T-helper 2 cell treated with Interferon-gamma antibody and Interleukin-4, amounts not matched to agents 5 μg/mL and 100 μg/mL, for 36 hours (primary cell): Measurements from ENCODE around the gene TRA2A.

Source experiments
- DNase-seq: peaks from one replicate; pipeline ENCODE4 v3.0.0; 2021; ENCODE audit warnings: low spot score
- H3K27ac Mint-ChIP-seq: one replicate; pipeline ENCODE4 v1.8.0; 2021; ENCODE audit warnings: mild to moderate bottlenecking, mixed read lengths
- H3K27me3 Mint-ChIP-seq: one replicate; pipeline ENCODE4 v1.8.0; 2021; ENCODE audit warnings: low read depth, mixed read lengths
- H3K36me3 Mint-ChIP-seq: one replicate; pipeline ENCODE4 v1.8.0; 2021; ENCODE audit warnings: low read depth, mixed read lengths
- H3K4me1 Mint-ChIP-seq: one replicate; pipeline ENCODE4 v1.8.0; 2021; ENCODE audit warnings: low read depth, mixed read lengths
- H3K4me3 Mint-ChIP-seq: one replicate; pipeline ENCODE4 v1.8.0; 2022; ENCODE audit warnings: mild to moderate bottlenecking, moderate library complexity, mixed read lengths
- H3K9me3 Mint-ChIP-seq: one replicate; pipeline ENCODE4 v1.8.0; 2021; ENCODE audit warnings: mixed read lengths

Gene TRA2A

DNA sequence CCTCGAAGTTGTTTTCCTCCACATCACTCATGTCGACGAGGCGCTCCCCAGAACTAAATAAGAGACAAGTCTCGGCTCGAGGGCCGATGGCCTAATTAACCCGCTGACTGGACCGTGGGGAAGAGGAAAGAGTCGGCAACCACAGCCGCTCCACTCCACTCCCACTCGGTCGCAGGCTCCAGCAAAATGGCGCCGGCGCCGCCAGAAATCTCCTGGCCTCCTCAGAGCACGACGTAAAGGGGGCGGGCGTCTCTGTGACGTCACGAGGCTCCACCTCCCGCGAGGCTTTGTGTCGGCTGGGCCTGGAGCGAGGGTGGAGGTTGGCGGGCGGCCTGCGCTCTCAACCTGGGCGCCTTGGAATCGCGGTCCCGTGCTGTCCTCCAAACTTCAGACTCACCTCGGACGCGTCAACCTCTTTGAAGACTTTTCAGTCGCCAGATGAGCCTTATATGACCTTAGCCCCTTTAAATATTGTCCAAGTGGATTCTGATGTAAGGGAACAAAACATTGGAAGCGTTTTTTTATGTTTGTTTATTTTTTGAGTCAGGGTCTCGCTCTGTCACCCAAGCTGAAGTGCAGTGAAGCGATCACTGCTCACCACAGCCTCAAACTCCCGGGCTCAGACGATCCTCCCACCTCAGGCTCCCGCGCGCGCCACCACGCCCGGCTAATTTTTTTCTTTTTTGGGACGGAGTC is at the start of gene TRA2A:
TSS of gene TRA2A (minus strand) at position 188 of the 696 bp plus-strand sequence. CDS start at position 31, 157 bp downstream.
- no peaks in the 10 kb centered on the region for H3K27me3 Mint-ChIP-seq
- H3K9me3 Mint-ChIP-seq, result no peaks in the 10 kb centered on the region
- H3K4me3 Mint-ChIP-seq, result peak within 1 kb of the TSS; percentile 100
- H3K4me1 Mint-ChIP-seq, result peaks cover 31% of the 10 kb centered on the region
- DNase-seq, result peak; percentile 95
- H3K27ac Mint-ChIP-seq, result peak within 1 kb of the TSS; percentile 100
- H3K36me3 Mint-ChIP-seq, result peaks cover 23% of the 10 kb centered on the region

DNA sequence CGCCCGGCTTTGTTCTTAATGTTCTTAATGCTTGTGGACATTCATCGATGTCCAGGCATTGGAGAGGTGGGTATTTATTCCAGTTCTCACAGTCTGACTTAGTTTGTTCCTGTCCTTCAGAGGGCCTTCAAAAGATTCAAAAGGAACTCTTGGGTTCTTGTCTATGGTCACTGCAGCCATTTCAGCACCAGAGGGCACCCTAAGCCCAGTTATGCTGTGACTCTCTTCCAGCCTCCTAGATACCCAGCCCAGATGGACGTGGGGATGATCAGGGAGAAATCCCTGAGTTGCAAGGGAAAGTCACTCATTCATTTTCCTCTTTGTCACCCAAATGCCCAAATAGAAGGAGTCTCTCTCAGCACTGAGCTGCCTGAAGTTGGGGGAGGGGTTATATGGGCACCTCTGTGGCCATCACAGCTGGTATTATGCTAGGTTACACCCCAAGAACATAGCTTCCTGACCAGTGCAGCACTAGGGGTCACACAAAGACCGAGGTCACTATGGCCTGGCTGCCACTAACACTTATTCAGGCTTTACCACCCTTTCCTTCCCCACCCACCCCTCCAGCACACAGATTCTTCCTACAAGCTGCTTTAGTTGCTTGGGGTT is 38.9 kb upstream of the TRA2A start:
- H3K27me3 Mint-ChIP-seq, result peaks cover 22% of the 10 kb centered on the region
- H3K36me3 Mint-ChIP-seq, result no peaks in the 10 kb centered on the region
- H3K27ac Mint-ChIP-seq, result no peak overlapping the region
- no peak overlapping the region for H3K4me3 Mint-ChIP-seq
- no peaks in the 10 kb centered on the region for H3K9me3 Mint-ChIP-seq
- peak; percentile 44 for DNase-seq
- peaks cover 2% of the 10 kb centered on the region for H3K4me1 Mint-ChIP-seq

DNA sequence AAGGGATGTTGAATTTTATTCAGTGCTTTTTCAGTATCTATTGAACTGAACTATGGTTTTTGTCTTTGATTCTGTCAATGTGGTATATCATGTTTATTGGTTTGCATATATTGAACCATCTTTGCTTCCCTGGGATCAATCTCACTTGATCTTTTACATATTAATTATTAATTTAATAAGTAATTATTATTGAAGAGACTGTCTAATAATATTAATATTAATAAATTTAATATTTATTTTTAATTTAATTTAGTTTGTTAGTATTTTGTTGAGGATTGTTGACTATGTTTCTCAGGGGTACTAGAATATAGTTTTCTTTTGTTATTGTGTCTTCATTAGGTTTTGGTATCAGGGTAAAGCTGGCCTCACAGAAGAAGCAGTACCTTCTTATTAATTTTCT is 26.5 kb upstream of the TRA2A start:
- no peaks in the 10 kb centered on the region for H3K4me1 Mint-ChIP-seq
- peaks cover 39% of the 10 kb centered on the region for H3K27me3 Mint-ChIP-seq
- no peak overlapping the region for H3K27ac Mint-ChIP-seq
- H3K36me3 Mint-ChIP-seq, result no peaks in the 10 kb centered on the region
- H3K9me3 Mint-ChIP-seq, result no peaks in the 10 kb centered on the region
- no peak overlapping the region for H3K4me3 Mint-ChIP-seq
- no peak for DNase-seq

DNA sequence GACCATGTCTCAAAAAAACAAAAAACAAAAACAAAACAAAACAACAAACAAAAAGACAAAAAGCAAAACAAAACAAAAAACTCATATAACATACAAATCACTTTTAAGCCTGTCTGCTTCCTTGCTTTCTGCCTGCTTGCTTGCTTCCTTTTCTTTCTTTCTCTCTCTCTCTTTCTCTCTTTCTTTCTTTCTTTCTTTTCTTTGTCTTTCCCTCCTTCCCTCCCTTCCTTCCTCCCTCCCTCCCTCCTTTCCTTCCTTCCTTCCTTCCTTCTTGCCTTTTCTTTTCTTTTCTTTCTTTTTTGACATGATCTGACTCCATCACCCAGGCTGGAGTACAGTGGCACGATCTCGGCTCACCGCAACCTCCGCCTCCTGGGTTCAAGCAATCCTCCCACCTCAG is 15.9 kb upstream of the TRA2A start:
- no peak for DNase-seq
- Mint-ChIP-seq H3K4me3 (no peak overlapping the region), H3K27ac (no peak overlapping the region)

DNA sequence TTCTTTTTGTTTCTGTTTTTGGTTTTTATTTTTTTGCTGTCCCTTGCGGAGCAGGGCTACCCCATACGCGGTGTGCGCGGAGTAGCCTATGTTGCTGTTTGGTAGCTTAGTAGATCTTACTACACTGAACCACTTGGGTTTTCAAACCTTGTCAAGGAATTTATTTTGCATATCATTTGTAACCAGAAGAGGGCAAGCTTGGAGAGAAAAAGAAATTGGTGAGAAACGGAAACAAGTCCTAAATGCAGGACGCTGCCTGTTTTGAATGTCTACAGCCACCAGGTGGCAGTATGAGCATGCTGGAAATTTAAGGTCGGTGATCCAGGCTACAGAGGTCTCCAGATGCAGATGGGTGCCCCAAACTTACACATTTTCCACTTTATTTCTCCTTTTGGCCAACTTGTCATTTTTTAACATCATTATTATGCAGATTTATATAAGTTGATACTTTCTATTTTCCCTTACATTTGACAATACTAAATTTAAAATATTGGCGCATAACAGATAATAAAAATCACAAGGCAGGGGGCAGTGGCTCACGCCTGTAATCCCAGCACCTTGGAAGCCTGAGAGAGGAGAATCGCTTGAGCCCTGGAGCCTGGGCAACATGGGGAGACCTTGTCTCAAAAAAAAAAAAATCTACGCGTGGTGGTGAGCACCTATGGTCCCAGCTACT is 15.3 kb upstream of the TRA2A start:
- Mint-ChIP-seq H3K27me3 (peaks cover 5% of the 10 kb centered on the region), H3K4me3 (no peak overlapping the region), H3K4me1 (peaks cover 8% of the 10 kb centered on the region), H3K27ac (no peak overlapping the region), H3K9me3 (no peaks in the 10 kb centered on the region), H3K36me3 (no peaks in the 10 kb centered on the region)
- peak; percentile 69 for DNase-seq

More for the DNA sequence above, 15.9 kb upstream of the TRA2A start:
- Mint-ChIP-seq H3K27me3 (peaks cover 5% of the 10 kb centered on the region), H3K9me3 (no peaks in the 10 kb centered on the region), H3K36me3 (no peaks in the 10 kb centered on the region), H3K4me1 (peaks cover 8% of the 10 kb centered on the region)

DNA sequence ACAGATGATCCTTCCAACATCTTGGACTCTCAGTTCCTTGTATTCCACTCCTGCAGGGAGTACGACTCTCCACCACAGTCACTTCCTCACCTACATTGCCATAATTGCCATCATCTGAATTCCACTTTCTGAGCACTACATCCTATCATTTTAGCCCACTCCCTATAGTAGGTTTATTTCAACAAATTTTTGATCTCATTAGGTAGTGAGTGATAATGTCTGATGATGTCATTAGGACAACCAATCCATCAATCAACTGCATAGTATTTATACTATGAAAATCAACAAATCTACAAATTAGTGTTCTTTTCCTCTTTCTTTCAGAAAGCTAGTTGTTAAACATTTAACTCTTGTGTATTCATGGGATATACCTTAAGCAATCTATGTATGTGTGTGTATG is 13.7 kb upstream of the TRA2A start:
- Mint-ChIP-seq H3K4me1 (peaks cover 11% of the 10 kb centered on the region), H3K9me3 (no peaks in the 10 kb centered on the region), H3K36me3 (no peaks in the 10 kb centered on the region), H3K4me3 (no peak overlapping the region), H3K27me3 (peaks cover 7% of the 10 kb centered on the region), H3K27ac (no peak overlapping the region)
- no peak for DNase-seq

DNA sequence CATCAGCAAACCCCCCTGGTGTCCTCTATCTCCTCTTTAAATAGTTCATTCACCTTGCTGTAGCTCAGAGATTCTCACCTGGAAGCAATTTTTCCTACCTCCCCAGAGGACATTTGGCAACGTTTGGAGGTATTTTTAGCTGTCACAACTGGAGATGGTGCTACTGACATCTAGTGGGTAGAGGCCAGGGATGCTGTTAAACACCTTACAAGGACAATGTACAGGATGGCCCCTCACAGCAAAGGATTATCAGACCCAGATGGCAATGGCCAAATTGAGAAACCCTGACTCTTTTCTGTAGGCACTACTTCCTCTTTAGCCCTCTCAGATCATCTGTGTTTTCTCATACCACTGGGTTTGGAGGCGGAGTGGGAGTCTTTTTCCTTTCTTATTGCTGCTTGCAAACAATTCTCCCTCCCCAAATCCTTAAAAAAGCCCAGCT is 13.2 kb upstream of the TRA2A start:
- Mint-ChIP-seq H3K27ac (no peak overlapping the region), H3K27me3 (peaks cover 7% of the 10 kb centered on the region), H3K4me3 (no peak overlapping the region), H3K36me3 (peaks cover 2% of the 10 kb centered on the region), H3K4me1 (peaks cover 15% of the 10 kb centered on the region), H3K9me3 (no peaks in the 10 kb centered on the region)
- DNase-seq, result no peak

DNA sequence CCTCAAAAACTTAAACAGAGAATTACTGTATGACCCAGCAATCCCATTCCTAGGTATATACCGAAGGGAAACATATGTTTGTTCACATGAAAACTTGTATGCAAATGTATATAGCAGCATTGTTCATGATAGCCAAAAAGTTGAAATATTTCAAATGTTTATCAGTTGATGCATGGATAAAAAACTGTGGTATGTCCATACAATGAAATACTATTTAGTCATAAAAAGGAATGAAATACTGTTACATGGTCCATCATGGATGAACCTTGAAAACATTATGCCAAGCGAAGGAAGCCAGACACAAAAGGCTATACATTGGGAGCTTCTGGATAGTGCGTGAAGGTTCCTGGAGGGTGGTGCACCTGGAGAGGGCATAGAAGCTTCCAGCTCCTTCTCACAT is 11.0 kb upstream of the TRA2A start:
- H3K4me1 Mint-ChIP-seq, result peaks cover 25% of the 10 kb centered on the region
- peaks cover 2% of the 10 kb centered on the region for H3K36me3 Mint-ChIP-seq
- no peaks in the 10 kb centered on the region for H3K9me3 Mint-ChIP-seq
- DNase-seq, result no peak
- H3K27me3 Mint-ChIP-seq, result peaks cover 2% of the 10 kb centered on the region
- no peak overlapping the region for H3K27ac Mint-ChIP-seq
- H3K4me3 Mint-ChIP-seq, result no peak overlapping the region

DNA sequence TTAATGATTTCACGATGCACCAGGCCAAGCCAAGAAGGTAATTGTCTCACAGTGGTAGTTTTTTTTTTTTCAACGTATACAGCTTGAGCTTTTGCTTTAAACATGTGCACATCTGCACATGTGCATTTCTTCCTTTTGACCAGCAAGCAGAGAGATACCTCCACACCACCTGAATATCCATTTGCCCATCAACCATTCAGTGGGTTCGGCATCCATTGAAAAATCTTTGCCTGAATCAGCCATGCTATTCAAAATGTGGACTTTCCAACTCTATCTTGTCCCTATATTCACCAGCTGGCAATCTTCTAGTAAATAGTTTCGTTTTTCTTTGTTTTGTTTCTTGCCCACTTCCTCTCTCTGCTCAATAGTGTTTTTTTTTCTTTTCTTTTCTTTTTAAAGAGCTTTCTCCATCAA is 7.7 kb upstream of the TRA2A start:
- H3K27ac Mint-ChIP-seq, result peak overlapping the region; percentile 86
- peaks cover 2% of the 10 kb centered on the region for H3K36me3 Mint-ChIP-seq
- H3K4me1 Mint-ChIP-seq, result peaks cover 18% of the 10 kb centered on the region
- H3K9me3 Mint-ChIP-seq, result no peaks in the 10 kb centered on the region
- DNase-seq, result no peak
- H3K4me3 Mint-ChIP-seq, result peak overlapping the region; percentile 75
- peaks cover 2% of the 10 kb centered on the region for H3K27me3 Mint-ChIP-seq

DNA sequence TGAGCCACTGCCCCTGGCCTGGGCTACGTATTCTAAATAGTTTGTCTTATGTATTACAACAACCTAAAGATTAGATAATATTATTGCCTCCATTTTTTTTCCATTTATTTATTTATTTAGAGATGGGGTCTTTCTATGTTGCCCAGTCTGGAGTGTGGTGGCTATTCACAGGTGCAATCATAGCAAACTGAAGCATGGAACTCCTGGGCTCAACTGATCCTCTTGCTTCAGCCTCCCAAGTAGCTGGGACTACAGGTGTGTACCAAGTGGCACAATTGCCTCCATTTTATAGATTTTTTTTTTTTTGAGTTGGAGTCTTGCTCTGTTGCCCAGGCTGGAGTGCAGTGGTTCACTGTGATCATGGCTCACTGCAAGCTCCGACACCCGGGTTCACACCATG is 6.5 kb upstream of the TRA2A start:
- Mint-ChIP-seq H3K36me3 (peaks cover 2% of the 10 kb centered on the region), H3K4me1 (peaks cover 18% of the 10 kb centered on the region), H3K27ac (no peak overlapping the region), H3K9me3 (no peaks in the 10 kb centered on the region), H3K4me3 (no peak overlapping the region), H3K27me3 (peaks cover 2% of the 10 kb centered on the region)
- DNase-seq, result no peak

DNA sequence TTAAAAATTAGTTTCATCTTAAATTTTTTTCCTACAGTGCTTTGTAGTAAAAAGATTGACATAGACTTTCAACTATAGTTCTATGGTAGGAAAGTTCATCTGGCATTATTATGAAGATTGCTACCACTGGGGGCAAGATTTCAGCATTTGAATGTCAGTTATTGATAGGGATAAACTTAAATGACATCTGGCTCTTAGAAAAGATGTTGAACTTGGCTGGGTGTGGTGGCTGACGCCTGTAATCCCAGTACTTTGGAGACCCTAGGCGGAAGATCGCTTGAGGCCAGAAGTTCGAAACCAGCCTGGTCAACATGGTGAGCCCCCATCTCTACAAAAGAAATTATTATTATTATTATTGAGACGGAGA is 1.4 kb upstream of the TRA2A start:
- no peak for DNase-seq
- Mint-ChIP-seq H3K4me3 (peak overlapping the region; percentile 66), H3K9me3 (no peaks in the 10 kb centered on the region), H3K27ac (peak overlapping the region; percentile 88), H3K36me3 (peaks cover 23% of the 10 kb centered on the region), H3K4me1 (peaks cover 24% of the 10 kb centered on the region), H3K27me3 (no peaks in the 10 kb centered on the region)

DNA sequence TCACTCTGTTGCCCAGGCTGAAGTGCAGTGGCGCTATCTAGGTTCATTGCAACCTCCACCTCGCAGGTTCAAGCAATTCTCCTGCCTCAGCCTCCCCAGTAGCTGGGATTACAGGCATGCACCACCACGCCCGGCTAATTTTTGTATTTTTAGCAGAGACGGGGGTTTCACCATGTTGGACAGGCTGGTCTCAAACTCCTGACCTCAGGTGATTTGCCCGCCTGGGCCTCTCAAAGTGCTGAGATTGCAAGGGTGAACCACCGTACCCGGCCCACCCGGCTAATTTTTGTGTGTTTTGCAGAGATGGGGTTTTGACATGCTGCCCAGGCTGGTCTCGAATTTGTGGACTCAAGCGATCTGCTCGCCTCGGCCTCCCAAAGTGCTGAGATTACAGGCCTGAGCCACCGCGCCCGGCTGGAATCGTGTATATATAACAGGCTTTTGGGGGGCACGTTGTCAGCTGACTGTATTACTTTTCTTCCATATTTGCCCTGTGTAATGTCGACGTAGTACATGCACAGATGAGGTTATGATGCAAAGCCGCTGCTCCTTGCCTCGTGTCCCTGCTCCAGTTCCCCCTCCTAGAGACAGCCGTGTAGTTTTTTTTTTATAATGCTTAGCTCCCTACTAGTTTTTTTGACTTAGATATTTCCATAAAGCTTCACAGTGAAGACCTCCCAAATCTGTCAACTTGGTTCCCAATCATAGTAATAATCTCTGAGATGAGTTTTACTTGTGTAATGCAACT is 883 bp upstream of the TRA2A start:
- peak overlapping the region; percentile 100 for H3K4me3 Mint-ChIP-seq
- H3K9me3 Mint-ChIP-seq, result no peaks in the 10 kb centered on the region
- H3K4me1 Mint-ChIP-seq, result peaks cover 25% of the 10 kb centered on the region
- peak overlapping the region; percentile 100 for H3K27ac Mint-ChIP-seq
- no peak for DNase-seq
- H3K27me3 Mint-ChIP-seq, result no peaks in the 10 kb centered on the region
- peaks cover 23% of the 10 kb centered on the region for H3K36me3 Mint-ChIP-seq

DNA sequence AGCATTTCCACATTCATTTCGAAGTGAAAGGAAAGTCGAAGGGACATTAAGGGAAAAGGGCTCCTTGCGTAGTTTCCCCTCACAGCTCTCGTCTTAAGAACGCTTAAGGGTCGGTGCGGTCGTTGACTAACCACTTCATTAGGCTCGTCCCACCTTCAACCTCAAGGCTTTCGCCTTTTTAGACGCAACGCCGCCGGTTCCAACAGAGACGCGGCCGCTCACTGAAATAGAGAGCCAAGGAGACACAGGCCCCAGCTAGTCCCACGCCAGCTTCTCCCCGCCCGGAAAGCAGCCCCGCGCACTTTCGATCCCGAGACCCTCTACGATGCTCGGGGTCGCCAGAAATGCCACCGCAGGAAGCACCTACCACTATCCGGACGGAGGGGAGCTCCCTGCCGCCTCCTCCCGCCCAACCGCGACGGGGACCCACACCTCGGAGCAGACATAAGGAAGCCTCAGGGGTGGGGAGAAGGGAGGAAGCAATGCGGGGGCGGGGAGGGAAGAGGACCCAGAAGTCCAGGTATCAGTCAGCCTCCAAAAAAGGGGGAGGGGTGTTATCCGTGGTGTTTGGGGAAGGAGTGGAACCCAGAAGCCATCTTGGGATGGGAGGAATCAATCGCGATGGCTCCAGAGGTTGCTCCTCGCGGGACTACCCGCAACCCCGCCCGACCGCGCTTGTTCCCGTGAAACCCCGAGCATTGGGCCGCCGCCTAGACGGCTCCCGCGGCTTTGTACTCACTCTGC is 559 bp downstream of the TRA2A start:
- H3K27ac Mint-ChIP-seq, result peak overlapping the region; percentile 100
- H3K36me3 Mint-ChIP-seq, result peaks cover 23% of the 10 kb centered on the region
- peak overlapping the region; percentile 100 for H3K4me3 Mint-ChIP-seq
- no peaks in the 10 kb centered on the region for H3K27me3 Mint-ChIP-seq
- H3K9me3 Mint-ChIP-seq, result no peaks in the 10 kb centered on the region
- DNase-seq, result peak; percentile 49
- peaks cover 37% of the 10 kb centered on the region for H3K4me1 Mint-ChIP-seq
